ENCODE data around the gene NUDC. TPM values are rescaled to one million over a fixed set of nuclear protein-coding genes. Genes with fewer than 3 reads are reported as not detected.

Gene NUDC
- total RNA-seq, 1 experiment from 2014 or later: 118 TPM

- Histone ChIP-seq H2AK5ac (ENCODE audit: insufficient read length, low read length) (no peak overlapping the region), H3K14ac (ENCODE audit: insufficient read depth, low read length) (no peak overlapping the region), H3K27ac (ENCODE audit: insufficient read length, low read depth, low read length) (no peak overlapping the region), H3K4me2 (ENCODE audit: insufficient read depth, insufficient read length, low read length) (no peak overlapping the region), H3K23me2 (ENCODE audit: insufficient read length, low read depth, low read length, poor library complexity, severe bottlenecking) (no peaks in the 10 kb centered on the region), H3K4me1 (ENCODE audit: insufficient read depth, low read length) (no peaks in the 10 kb centered on the region), H3T11ph (ENCODE audit: low read length) (no peak overlapping the region), H3K27me3 (ENCODE audit: insufficient read depth, low read length) (no peaks in the 10 kb centered on the region), H2BK15ac (ENCODE audit: low read depth, low read length) (no peak overlapping the region), H2AFZ (ENCODE audit: low read length) (no peak overlapping the region), H3K9ac (ENCODE audit: extremely low read depth, insufficient read length, low read length) (no peak overlapping the region), H4K5ac (ENCODE audit: insufficient read length, low read depth, low read length) (no peak overlapping the region), H2BK120ac (ENCODE audit: low read depth, low read length, poor library complexity, severe bottlenecking) (no peak overlapping the region), H3K79me1 (ENCODE audit: insufficient read depth, low read depth, low read length, poor library complexity, severe bottlenecking) (peaks cover 4% of the 10 kb centered on the region), H3K9me3 (ENCODE audit: control insufficient read depth, low read depth, low read length) (no peaks in the 10 kb centered on the region), H3K56ac (ENCODE audit: insufficient read length, low read depth, low read length) (no peak overlapping the region), H2BK5ac (ENCODE audit: insufficient read length, low read length) (no peak overlapping the region), H4K8ac (replicated peaks; ENCODE audit: insufficient read length, low read depth, low read length) (no peak overlapping the region), H3K4ac (ENCODE audit: low read depth, low read length) (no peak overlapping the region), H2BK12ac (ENCODE audit: insufficient read length, low read depth, low read length) (no peak overlapping the region), H3K18ac (ENCODE audit: insufficient read length, low read depth, low read length) (no peak overlapping the region), H4K20me1 (ENCODE audit: control insufficient read depth, insufficient read depth, insufficient read length) (no peaks in the 10 kb centered on the region), H2BK20ac (ENCODE audit: low read depth, low read length, poor library complexity, severe bottlenecking) (no peak overlapping the region), H3K79me2 (ENCODE audit: insufficient read depth, low read length) (peaks cover 2% of the 10 kb centered on the region; the same call in 1 of the 2 replicates), H4K91ac (ENCODE audit: insufficient read length, low read depth, low read length) (no peak overlapping the region), H3K23ac (ENCODE audit: insufficient read length, low read depth, low read length) (no peak overlapping the region)
- Mint-ChIP-seq H3K27ac (no peak overlapping the region), H3K36me3 (ENCODE audit: insufficient read depth in 1 of 3, low read depth in 3 of 3) (peaks cover 43 to 65% (median 53%) of the 10 kb centered on the region in 3 experiments), H3K4me3 (no peak overlapping the region), H3K4me1 (peaks cover 0 to 4% of the 10 kb centered on the region in 2 experiments; a peak in 1 of 4 replicates), H3K9me3 (no peaks in the 10 kb centered on the region; a peak in 1 of 5 replicates), H3K27me3 (ENCODE audit: low read depth) (no peaks in the 10 kb centered on the region)
- DNase-seq: no peak
- no peak for TF ChIP-seq CTCF (conservative IDR thresholded peaks at IDR 0.05)
- WGBS (ENCODE audit: extremely low coverage, insufficient read length, low lambda C conversion rate): no CpG with 5 or more reads among the region's 3 CpGs
Measured at GRCh38 chr1:26932531-26932930, 11.0 kb downstream of the NUDC start.
